Body of pancreas (tissue), 4 donors: Measurements from ENCODE around the gene LMO7. TPM values are rescaled to one million over a fixed set of nuclear protein-coding genes. Genes with fewer than 3 reads are reported as not detected.

ENCODE experiments used
- ATAC-seq: fragments of 150-250 bp; one replicate; pipeline ENCODE4 v1.9.1; 2016
- DNase-seq, 4 donors: peaks; one replicate each; pipeline ENCODE4 v3.0.0-alpha.2; 2019
- H3K27ac ChIP-seq, 4 donors: fragments of 200-600 bp; sonication (generic); 1 replicate in 3 of 4; 2 replicates in 1 of 4; pipeline versions ENCODE4 v1.5.1 to v1.6.1; 2016 to 2019; ENCODE audit warnings: mild to moderate bottlenecking in 1 of 4, mixed read lengths in 1 of 4, moderate library complexity in 1 of 4
- H3K27me3 ChIP-seq, 2 donors: fragments of 200-600 bp; sonication (generic); one replicate each; pipeline ENCODE4 v1.6.0; 2016; ENCODE audit warnings: mild to moderate bottlenecking in 1 of 2
- H3K36me3 ChIP-seq, 2 donors: fragments of 200-600 bp; sonication (generic); replicated peaks in 1 of 2; 2 replicates each; pipeline ENCODE4 v1.5.1; 2016; ENCODE audit warnings: low read depth in 2 of 2; ENCODE audit not compliant: insufficient read depth in 1 of 2
- H3K4me1 ChIP-seq: fragments of 200-600 bp; sonication (generic); one replicate; pipeline ENCODE4 v1.6.0; 2016
- H3K4me3 ChIP-seq, 2 donors: fragments of 200-600 bp; sonication (generic); 1 replicate in 1 of 2; 2 replicates in 1 of 2; pipeline ENCODE4 v1.5.1; 2016 to 2019
- H3K9me3 ChIP-seq, 3 donors: fragments of 200-600 bp; sonication (generic); 1 replicate in 2 of 3; 2 replicates in 1 of 3; pipeline ENCODE4 v1.5.1; 2016
- CTCF ChIP-seq, 7 experiments: fragments of 450-650 bp in 4 of 7; fragments of 200-600 bp in 3 of 7; sonication (generic) in 3 of 7; IDR thresholded peaks; one replicate each; pipeline ENCODE4 v1.5.1; 2016 to 2019; ENCODE audit warnings: antibody characterized with exemption in 7 of 7
- POLR2A ChIP-seq, 3 donors: fragments of 450-650 bp; IDR thresholded peaks; one replicate each; pipeline ENCODE4 v1.6.1; 2016; ENCODE audit warnings: antibody characterized with exemption in 3 of 3, mild to moderate bottlenecking in 2 of 3
- WGBS, 2 donors: methylation state at CpG; one replicate each; pipeline ENCODE4 v1.1.5; 2017; 5-methylcytosine and 5-hydroxymethylcytosine counted together
- intact Hi-C: fragments of 100-400 bp; cut with DNase I; formaldehyde crosslinking; loops from one replicate; pipeline ENCODE4 v1.15.1; 2023
- total RNA-seq, 2 donors: library from RNA; depleted of rRNA; stranded (reverse); fragments of >200 nt; gene quantifications; one replicate each; pipeline ENCODE4 v1.1.0, GENCODE V29; 2016

The LMO7 gene
- total RNA-seq, 2 donors from 2014 or later = 50.6 to 56.0 TPM

- no peak for ATAC-seq
- intact Hi-C loops = no loop called here
These were observed 16.6 kb downstream of the LMO7 start for GRCh38 chr13:75652726-75653125.

GRCh38 chr13:75656425-75656989, 20.4 kb downstream of the LMO7 start:
- ATAC-seq = no peak
- peaks cover 6% of the 10 kb centered on the region for H3K4me1 ChIP-seq
- no peak overlapping the region for H3K4me3 ChIP-seq
- no peaks in the 10 kb centered on the region for H3K36me3 ChIP-seq
- TF ChIP-seq CTCF (IDR thresholded peaks at IDR 0.05) (no peak), POLR2A (IDR thresholded peaks at IDR 0.05) (no peak)
- H3K9me3 ChIP-seq = no peaks in the 10 kb centered on the region
- 83 to 96% methylated on average over 3 of the region's 3 CpGs for WGBS, 2 donors
- intact Hi-C loops = no loop called here
- H3K27ac ChIP-seq = no peak overlapping the region
- DNase-seq = no peak
- no peaks in the 10 kb centered on the region for H3K27me3 ChIP-seq

More at GRCh38 chr13:75652726-75653125, 16.6 kb downstream of the LMO7 start:
- WGBS, 2 donors = 91 to 95% methylated on average over 2 of the region's 2 CpGs
- DNase-seq = no peak
- no peaks in the 10 kb centered on the region for H3K27me3 ChIP-seq
- H3K9me3 ChIP-seq = no peaks in the 10 kb centered on the region
- no peaks in the 10 kb centered on the region for H3K36me3 ChIP-seq
- no peak overlapping the region for H3K4me3 ChIP-seq
- no peak for TF ChIP-seq CTCF (IDR thresholded peaks at IDR 0.05)
- no peak for TF ChIP-seq POLR2A (IDR thresholded peaks at IDR 0.05)
- no peak overlapping the region for H3K27ac ChIP-seq
- H3K4me1 ChIP-seq = no peaks in the 10 kb centered on the region

- Histone ChIP-seq H3K9me3 (no peaks in the 10 kb centered on the region), H3K27me3 (no peaks in the 10 kb centered on the region), H3K36me3 (no peaks in the 10 kb centered on the region), H3K4me1 (peaks cover 12% of the 10 kb centered on the region), H3K4me3 (no peak overlapping the region), H3K27ac (no peak overlapping the region)
- intact Hi-C loops = no loop called here
- ATAC-seq = no peak
- 90 to 93% methylated on average over 1 of the region's 1 CpG for WGBS, 2 donors
- no peak for DNase-seq
- TF ChIP-seq POLR2A (IDR thresholded peaks at IDR 0.05) = no peak
- no peak for TF ChIP-seq CTCF (IDR thresholded peaks at IDR 0.05)
These were observed 21.0 kb downstream of the LMO7 start for GRCh38 chr13:75657111-75657510.

GRCh38 chr13:75660694-75661093, 24.6 kb downstream of the LMO7 start:
- Histone ChIP-seq H3K27me3 (no peaks in the 10 kb centered on the region), H3K4me3 (no peak overlapping the region), H3K36me3 (no peaks in the 10 kb centered on the region), H3K9me3 (no peaks in the 10 kb centered on the region), H3K4me1 (peaks cover 19% of the 10 kb centered on the region), H3K27ac (no peak overlapping the region)
- intact Hi-C loops = no loop called here
- WGBS, 2 donors = 70 to 73% methylated on average over 3 of the region's 3 CpGs
- DNase-seq (no peak), ATAC-seq (no peak)
- TF ChIP-seq CTCF (IDR thresholded peaks at IDR 0.05) (no peak), POLR2A (IDR thresholded peaks at IDR 0.05) (no peak)

- intact Hi-C loops = no loop called here
- no peak for TF ChIP-seq POLR2A (IDR thresholded peaks at IDR 0.05)
- TF ChIP-seq CTCF (IDR thresholded peaks at IDR 0.05) = no peak
- peaks cover 19% of the 10 kb centered on the region for H3K4me1 ChIP-seq
- no peak overlapping the region for H3K4me3 ChIP-seq
- ATAC-seq (peak; percentile 84), DNase-seq (peak; percentile 24 to 70 (median 43))
- 14 to 26% methylated on average over 4 of the region's 4 CpGs for WGBS, 2 donors
- no peaks in the 10 kb centered on the region for H3K27me3 ChIP-seq
- H3K27ac ChIP-seq = peak overlapping the region in 2 of 4 donors; percentile 47 to 66
- no peaks in the 10 kb centered on the region for H3K9me3 ChIP-seq
- no peaks in the 10 kb centered on the region for H3K36me3 ChIP-seq
These were observed 25.3 kb downstream of the LMO7 start for GRCh38 chr13:75661443-75661842.
